Measurements from ENCODE around the gene TTC39C.

TTC39C gene

DNA sequence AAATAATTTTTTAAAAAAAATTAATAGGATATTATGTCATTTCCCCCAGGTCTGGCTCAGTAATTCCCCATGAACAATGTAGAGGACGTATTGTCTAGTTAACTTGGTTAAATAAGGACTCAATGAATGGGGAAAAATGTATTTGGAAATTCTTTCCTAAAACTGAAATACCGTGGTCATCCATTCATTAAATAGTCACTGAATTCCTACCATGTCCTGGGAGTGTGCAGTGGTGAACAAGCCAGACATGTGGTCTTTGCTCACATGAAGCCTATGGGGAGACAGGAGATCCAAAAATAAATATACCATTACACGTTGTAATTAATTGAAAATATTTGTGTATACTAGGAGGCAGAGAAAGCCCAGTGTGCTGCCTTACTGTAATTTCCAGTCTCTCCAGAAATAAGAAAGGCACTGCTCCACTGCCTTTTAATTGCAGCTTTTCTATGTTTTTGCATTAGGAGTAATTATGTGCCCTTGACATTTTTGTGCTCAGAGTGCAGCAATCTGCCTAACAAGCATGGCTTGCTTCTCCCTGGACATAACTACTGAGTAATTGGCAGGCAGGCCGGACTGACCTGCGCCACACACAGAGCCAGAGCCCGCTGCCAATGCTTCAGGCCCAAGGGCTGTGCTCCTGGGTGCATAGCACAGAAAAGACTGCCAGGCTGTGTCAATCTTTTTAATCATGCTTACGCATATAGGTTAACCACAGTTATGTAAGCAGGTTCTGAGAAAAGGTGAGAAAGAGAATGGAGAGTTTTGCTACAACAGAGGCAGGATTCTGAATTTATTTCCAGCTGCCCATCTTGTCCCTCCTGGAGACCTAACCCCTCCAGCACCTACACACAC is 22.2 kb upstream of the TTC39C start:
- peak; percentile 56 for DNase-seq

- DNase-seq: no peak
Observed at GRCh38 chr18:23992941-23993280, 21.6 kb upstream of the TTC39C start.

- no peak for DNase-seq
Observed at GRCh38 chr18:23994361-23994902, 20.1 kb upstream of the TTC39C start.

DNA sequence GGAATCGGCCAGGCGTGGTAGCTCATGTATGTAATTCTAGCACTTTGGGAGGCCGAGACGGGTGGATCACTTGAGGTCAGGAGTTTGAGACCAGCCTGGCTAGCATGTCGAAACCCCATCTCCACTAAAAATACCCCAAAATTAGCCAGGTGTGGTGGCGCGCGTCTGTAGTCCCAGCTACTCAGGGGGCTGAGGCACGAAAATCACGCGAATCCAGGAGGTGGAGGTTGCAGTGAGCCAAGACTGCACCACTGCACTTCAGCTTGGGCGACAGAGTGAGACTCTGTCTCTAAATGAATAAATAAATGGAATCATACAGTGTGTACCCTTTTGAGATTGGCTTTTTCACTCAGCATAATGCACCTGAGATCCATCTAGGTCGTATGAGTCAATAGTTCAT is 19.4 kb upstream of the TTC39C start:
- DNase-seq: no peak

DNA sequence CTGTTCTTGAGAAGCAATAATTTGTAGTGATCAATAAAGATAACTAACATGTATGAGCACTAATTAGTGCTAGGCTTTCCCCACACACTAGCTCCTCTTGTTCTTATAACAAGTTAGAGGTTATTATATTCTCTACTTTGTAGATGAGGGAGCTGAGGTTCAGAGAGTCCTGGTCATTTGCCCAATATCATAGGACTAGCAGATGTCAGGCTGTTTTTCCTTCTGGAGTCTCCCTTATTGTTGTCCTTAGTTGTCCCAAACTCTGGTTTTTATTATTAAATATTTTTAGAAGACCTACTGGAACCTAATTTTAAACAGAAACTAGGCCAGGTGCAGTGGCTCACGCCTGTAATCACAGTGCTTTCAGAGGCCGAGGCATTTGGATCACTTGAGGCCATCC is 16.5 kb upstream of the TTC39C start:
- no peak for DNase-seq

- no peak for DNase-seq
Observed at GRCh38 chr18:23998820-23999219, 15.7 kb upstream of the TTC39C start.

GRCh38 chr18:24000613-24001490 is 13.7 kb upstream of the TTC39C start:
- no peak for DNase-seq

GRCh38 chr18:24002479-24002878 is 12.1 kb upstream of the TTC39C start:
- DNase-seq: no peak

DNA sequence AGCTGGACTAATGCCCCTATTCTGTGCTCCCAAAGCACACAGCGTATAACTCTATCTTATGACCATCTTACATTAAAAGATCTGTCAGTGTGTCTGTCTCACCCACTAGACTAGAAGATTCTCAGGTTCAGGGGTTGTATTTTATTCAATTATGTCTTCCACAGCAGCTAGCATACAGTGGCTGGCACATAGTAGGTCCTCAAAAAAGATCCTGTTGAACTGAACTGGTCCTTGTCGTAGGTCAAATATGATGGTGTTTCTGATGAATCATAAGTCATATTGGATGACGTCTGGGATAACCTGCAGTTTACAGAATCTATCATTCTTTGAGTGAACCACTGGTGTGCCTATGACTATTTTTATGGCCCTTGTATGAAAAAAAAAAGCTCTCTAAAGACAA is 11.3 kb upstream of the TTC39C start:
- no peak for DNase-seq

- DNase-seq: no peak
Observed at GRCh38 chr18:24003903-24004640, 10.5 kb upstream of the TTC39C start.

GRCh38 chr18:24006712-24007313 is 7.7 kb upstream of the TTC39C start:
- DNase-seq: no peak

DNA sequence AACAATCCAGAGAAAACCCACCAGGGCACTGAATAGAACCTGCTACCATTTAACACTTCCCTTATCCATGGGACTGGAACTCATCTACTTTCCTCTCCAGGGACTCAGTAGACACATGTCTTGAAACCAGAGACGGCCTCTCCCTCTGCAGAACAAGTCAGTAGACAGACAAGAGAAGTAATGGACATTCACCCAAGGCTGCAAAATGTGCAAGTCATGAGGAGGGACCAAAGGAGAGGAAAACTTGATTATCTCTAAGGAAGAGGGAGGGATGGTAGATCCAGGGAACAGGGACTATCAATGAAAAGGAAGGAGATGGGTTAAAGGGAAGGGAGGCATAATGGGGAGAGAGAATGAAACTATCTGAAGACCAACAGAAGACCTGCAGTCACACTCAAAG is 5.3 kb upstream of the TTC39C start:
- DNase-seq: no peak

GRCh38 chr18:24009651-24010333 is 4.8 kb upstream of the TTC39C start:
- no peak for DNase-seq

GRCh38 chr18:24010673-24011072 is 3.9 kb upstream of the TTC39C start:
- DNase-seq: no peak

DNA sequence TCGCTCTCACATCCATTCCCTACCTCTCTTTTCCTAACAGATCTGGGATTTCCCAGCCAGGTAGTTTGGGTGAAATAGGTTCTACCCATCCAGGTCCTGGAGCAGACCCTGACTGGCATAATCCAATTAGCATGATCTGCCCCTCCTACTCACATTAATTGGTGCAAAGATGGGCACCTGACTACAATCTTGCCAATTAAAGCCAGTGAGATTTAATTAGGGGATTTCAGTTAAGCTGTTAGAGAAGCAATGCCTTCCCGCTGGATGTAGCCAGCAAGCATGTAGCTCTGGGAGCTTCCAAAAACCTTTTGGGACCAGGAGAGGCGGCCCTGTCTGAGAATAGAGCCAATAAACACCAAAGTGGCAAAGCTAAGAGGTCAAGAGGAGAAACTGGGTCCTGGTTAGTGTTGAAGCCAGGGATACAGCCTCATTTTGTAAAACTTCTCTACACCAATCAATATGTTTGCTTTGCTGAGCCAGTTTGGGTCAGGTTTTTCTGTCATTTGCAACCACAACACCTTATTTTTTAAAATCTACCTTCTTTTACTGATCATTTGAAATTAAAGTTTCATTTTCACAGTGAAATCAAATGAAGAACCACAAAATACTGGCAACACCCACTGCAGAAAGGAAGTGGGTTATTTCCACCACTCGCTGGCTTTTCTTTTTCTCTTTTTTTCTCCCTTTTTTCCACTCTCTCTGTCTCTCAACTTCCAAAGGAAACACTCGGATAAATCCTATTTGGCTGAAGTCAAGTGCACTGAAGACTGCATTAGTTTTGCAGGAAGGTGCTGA is 3.2 kb upstream of the TTC39C start:
- DNase-seq: no peak

DNA sequence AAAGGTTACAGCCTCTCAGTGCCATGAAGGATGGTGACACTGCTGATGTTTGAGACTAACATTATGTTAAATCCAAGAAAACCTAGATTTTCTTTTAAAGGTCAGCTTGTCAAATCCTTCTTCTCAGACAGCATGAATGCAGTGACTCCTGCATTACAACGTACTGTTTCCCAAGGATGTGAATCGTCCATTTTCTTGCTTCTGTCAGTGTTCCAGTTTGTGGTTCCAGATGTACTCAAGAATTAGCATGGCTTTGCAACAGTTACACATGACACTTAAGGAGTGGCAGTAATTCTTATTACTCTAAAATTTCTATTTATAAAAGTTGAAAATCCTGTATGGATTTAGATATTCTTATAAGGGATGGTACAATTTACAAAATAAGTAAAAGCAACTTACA is 1.5 kb upstream of the TTC39C start:
- no peak for DNase-seq

GRCh38 chr18:24014986-24015638 is 558 bp downstream of the TTC39C start:
- peak; percentile 61 for DNase-seq

DNA sequence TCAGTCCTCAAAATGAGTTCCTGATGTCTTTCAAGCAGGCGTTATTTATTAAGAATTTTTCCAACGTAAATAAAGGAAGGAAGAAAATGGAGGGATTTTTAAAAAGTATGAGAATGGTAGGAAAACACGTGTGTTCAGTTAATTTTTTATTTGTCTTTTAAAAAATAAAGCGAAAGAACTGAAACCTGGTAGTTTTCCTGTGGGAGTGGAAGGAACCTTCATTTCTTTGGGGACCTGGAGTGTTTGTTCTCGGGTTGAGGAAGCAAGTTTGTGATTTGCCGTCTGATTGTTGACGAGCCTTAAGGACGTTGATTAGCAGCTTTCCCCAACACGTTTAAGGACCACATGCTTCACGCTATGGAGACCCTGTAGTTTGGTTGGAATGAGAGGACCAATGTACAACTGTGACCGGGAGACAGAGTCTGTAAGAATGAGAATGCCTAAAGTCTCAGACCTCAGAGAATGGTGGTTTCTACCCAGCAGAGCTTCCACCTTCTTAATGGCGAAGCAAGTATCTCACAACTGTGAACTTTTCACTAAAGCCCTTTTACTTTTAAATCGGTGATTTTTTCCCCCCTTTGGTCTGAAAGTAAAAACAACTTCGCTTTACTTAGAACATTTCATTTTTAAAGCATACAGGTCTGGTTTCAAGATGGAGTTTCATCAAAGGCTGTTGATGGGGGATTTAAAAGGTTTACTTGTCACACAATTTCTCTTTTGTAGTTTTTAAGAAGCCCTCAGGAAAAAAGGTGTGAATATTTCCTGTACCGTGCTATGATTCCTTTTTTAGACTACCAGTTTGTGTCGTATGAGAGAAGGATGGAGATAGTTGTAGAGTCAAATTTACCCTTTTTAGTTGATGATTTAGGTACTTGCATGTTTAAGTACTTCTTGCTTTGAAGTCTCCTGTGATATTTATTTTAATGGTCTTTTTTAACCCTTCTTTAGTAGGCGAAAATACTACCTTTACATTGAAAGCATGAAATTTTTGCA is 1.4 kb downstream of the TTC39C start:
- no peak for DNase-seq

- no peak for DNase-seq
Observed at GRCh38 chr18:24016643-24017042, 2.1 kb downstream of the TTC39C start.

Data from femur (tissue), 1 donor.